Uterus (tissue), 2 donors: Measurements from ENCODE around the gene KRT15.

ENCODE experiments used
- CTCF ChIP-seq, 4 experiments: fragments of 200-600 bp in 2 of 4; fragments of 450-650 bp in 2 of 4; sonication (generic) in 2 of 4; IDR thresholded peaks; one replicate each; pipeline ENCODE4 v1.5.1; 2016 to 2019; ENCODE audit warnings: antibody characterized with exemption in 4 of 4, mild to moderate bottlenecking in 2 of 4, moderate library complexity in 1 of 4
- POLR2A ChIP-seq, 2 donors: fragments of 450-650 bp; IDR thresholded peaks; one replicate each; pipeline ENCODE4 v1.6.1; 2016; ENCODE audit warnings: antibody characterized with exemption in 2 of 2, mild to moderate bottlenecking in 1 of 2, moderate library complexity in 1 of 2

GRCh38 chr17:41535764-41536481 lies 17.2 kb upstream of the KRT15 start:
- TF ChIP-seq CTCF (IDR thresholded peaks at IDR 0.05) (no peak), POLR2A (IDR thresholded peaks at IDR 0.05) (no peak)
